Uterus (tissue), 2 donors: Measurements from ENCODE around the gene OR10J4.

Experiments used
- POLR2A ChIP-seq, 2 donors: fragments of 450-650 bp; IDR thresholded peaks; one replicate each; pipeline ENCODE4 v1.6.1; 2016; ENCODE audit warnings: antibody characterized with exemption in 2 of 2, mild to moderate bottlenecking in 1 of 2, moderate library complexity in 1 of 2
- TF ChIP-seq, protein P1 (sequence below), 4 experiments: fragments of 200-600 bp in 2 of 4; fragments of 450-650 bp in 2 of 4; sonication (generic) in 2 of 4; IDR thresholded peaks; one replicate each; pipeline ENCODE4 v1.5.1; 2016 to 2019; ENCODE audit warnings: antibody characterized with exemption in 4 of 4, mild to moderate bottlenecking in 2 of 4, moderate library complexity in 1 of 4

DNA sequence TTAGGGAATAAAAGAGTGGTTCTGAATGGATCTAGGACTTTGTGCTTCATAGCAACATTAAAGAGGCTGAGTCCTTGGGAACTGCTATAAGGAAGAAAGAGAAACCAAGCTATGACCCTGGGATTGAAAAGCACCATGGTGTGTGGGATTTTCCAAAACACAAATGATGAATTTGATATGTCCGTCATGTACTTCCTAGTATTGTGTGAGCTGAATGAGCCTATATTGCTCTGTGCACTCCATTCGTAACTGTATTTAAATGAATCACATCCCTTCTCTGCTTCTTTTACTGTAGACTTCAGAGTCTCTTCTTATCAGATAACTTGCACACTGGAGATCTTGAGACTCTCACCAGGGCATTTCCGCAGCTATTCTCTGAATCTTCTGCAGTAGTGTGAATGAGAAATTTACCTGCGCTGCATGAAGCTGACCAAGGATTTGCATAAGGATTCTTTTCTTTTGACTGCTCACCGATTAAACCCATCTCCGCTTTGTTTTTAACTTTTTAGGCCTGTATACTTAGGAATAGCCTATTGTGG, 23.1 kb upstream of the OR10J4 start:
- TF ChIP-seq, protein P1, sequence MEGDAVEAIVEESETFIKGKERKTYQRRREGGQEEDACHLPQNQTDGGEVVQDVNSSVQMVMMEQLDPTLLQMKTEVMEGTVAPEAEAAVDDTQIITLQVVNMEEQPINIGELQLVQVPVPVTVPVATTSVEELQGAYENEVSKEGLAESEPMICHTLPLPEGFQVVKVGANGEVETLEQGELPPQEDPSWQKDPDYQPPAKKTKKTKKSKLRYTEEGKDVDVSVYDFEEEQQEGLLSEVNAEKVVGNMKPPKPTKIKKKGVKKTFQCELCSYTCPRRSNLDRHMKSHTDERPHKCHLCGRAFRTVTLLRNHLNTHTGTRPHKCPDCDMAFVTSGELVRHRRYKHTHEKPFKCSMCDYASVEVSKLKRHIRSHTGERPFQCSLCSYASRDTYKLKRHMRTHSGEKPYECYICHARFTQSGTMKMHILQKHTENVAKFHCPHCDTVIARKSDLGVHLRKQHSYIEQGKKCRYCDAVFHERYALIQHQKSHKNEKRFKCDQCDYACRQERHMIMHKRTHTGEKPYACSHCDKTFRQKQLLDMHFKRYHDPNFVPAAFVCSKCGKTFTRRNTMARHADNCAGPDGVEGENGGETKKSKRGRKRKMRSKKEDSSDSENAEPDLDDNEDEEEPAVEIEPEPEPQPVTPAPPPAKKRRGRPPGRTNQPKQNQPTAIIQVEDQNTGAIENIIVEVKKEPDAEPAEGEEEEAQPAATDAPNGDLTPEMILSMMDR (IDR thresholded peaks at IDR 0.05): no peak
- no peak for TF ChIP-seq POLR2A (IDR thresholded peaks at IDR 0.05)
